NK-92 (cell line): ENCODE measurements around the gene CCDC43.
A peak's percentile ranks its signal among the peaks of the same experiment; 100 is the strongest.
"Not testable (repeated sequence)": the region's sequence is repeated elsewhere in the genome, so short reads cannot be mapped to it uniquely, and the experiment has no call there.

Source experiments
- DNase-seq: peaks from one replicate; lab custom pipeline; 2025; ENCODE audit not compliant: unreplicated experiment; lab: John Stamatoyannopoulos, UW

The CCDC43 gene, protein sequence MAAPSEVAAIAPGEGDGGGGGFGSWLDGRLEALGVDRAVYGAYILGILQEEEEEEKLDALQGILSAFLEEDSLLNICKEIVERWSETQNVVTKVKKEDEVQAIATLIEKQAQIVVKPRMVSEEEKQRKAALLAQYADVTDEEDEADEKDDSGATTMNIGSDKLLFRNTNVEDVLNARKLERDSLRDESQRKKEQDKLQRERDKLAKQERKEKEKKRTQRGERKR

DNA sequence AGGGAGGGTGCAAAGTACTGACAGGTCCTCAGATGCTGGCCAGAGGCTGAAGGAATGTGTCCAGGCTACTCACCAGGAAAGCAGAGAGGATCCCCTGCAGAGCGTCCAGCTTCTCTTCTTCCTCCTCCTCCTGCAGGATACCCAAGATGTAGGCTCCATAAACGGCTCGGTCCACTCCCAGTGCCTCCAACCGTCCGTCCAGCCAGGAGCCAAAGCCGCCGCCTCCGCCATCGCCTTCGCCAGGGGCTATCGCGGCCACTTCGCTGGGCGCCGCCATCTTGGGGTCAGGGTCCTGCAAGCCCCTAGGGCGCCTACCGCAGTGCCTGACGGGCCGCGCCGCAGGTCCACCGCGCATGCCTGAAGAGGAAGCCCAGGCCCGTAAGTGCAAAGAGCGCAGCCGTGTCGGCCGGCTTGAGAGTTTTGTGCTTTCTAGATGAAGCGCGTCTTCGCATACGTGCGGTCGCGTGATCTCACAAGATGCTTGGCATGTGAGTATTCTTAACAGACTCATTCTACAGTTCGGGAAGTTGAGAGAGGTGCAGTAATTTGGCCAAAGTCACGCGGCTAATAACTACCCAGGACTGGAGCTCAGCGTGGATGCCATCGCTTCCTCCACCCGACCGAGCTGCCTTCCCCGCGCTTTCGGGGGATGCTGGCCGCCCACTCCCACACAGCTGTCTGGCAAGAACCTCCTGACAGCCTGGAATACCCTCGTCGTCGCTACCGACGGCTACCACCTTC lies at the start of gene CCDC43:
CCDC43 (minus strand) TSS at position 300 of the 741 bp plus-strand sequence; CDS start at position 277, 23 bp downstream.
- peak; percentile 10 for DNase-seq

DNA sequence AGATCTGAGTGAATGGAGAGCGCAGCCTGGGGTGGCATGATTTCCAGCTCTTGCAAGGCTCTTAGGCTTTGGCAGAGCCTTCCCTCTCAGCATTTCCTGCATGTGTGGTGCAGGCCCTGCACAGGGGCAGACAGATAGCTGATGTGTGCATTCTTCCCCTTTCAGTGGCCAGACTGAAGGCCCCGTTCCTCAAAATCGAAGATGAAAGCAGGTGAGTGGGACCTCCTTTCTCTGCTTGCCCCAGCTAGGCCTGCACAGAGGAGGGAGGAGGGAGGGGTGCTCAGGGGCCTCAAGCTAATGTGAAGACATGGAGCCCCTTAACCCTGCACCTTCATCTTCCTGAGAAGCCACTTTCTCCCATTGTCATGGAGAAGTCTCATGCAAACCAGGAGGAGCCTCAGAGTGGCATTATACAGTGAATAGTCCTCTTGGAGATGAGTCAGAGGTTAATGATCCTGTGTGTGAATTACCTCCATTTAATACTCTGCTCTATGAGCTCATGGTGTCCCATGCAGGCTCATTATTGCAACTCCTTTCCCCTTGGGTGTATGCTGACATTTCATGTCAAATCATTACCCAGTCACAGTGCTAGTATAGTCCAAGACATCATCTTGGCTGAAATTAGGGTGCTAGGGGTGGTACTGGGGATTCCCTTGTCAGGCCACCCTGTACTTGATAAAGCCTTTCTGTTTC lies 48.8 kb upstream of the CCDC43 start:
- no peak for DNase-seq

DNA sequence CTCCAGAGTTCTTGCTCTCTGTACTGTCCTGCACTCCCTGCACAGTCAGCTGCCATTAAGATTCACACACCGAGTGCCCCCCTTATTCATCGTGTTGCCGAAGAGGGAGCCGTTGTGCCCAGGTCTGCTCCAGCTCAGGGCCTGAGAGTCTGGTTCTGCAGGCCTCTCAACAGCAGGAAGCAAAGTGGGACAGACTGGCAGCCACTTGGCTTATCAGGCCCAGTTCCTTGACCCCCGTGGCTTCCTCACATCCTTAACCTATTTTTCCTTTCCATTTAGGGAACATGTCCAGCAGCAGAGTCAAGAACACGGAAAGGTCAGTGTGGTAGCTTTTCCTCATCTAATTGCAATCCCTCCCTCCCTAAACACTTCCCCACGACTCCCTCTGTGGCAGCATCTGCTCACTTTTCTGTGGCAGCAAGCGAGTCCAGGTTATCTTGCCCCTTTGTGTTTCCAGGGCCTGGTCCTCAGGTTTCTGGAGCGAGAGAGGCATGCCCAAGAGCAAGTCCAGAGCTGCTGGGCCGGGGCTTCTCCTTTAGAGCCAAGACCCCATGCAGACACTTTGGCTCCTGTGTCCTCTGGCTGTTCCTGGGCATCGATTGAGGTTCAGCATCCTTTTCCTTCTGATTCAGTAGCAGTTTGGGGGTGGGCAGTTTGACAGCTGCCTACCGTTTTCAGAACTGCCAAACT lies 47.1 kb upstream of the CCDC43 start:
- DNase-seq = no peak

DNA sequence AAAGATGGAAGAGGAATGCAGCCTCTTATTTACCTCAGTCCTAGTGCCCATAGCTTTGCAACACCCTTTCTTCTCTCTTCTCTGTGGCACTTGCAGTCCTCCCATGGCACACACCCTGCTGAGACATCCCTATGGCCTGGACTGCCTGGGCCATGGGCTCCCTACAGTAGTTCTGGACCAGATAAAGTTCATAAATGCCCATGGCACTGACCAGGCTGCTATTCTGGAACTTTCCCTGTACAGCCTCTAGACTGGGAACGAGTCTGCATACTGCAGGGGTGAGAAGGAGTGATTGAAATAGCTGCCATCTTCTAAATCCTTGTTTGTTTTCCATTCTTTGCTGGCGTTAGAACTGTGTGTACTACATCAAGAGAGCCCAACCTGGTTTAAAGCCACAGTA lies 44.7 kb upstream of the CCDC43 start:
- DNase-seq = no peak

DNA sequence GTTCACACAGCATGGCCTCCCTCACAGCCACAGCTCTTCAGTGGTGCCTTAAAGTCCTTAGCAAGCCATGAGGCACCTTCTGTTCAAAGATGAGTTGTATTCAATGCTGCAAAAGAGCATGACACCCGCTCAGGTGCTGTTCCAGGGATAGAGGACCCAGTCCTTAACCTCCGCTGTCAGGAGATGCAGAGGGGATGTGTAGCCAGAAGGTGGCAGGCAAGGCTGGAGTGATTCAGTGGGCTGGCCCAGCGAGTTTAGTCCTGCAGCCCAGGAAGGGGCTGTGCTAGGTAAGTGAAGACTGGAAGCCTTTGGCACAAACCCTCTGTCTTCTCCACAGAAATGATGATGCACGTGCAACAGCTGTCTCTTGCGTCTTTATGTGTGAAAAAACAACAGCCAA lies 44.2 kb upstream of the CCDC43 start:
- no peak for DNase-seq

DNA sequence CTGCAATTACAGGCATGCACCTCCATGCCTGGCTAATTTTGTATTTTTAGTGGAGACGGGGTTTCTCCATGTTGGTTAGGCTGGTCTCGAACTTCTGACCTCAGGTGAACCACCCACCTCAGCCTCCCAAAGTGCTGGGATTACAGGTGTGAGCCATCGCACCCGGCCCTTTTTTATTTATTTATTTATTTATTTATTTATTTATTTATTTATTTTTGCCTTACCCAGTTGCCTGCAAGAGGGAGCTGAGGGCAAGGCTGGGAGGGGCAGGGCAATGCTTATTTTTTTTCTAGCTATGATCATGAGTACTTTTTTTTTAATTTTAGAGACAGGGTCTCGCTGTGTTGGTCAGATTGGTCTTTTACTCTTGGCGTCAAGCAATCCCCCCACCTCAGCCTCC lies 36.5 kb upstream of the CCDC43 start:
- not testable (repeated sequence) for DNase-seq

DNA sequence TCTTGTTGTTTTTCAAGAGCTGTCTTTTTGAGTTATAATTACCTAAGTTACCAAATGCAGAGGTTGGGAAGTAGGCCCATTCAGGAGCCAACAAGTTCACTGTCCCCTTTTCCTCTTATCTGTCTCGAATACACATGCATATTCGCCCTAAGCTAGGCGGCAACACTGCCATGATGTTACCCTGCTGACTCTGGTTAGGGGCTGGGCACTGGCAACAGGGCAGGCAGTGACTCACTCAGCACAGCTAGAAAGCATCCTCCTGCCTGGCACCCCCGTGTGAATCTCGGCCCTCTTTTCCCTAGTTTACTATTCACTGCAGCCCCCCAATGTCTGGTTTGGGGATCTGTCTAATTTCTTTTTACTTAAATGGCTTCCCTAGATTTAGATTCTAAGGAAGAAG lies 32.7 kb upstream of the CCDC43 start:
- no peak for DNase-seq

DNA sequence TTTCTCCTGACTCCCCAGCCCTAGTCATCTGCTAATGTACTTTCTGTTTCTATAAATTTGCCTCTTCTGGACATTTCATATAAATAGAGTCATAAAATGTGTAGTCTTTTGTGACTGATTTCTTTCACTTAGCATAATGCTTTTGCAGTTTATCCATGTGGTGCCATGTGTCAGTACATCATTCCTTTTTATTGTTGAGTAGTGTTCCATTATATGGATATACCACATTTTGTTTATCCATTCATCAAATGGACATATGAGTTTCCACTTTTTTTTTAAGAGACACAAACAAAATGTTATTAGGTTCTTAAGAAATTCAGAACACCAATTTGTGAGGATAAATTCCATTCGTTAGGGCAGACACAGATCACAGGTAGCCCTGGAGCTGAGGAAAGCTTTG lies 29.9 kb upstream of the CCDC43 start:
- DNase-seq = no peak

DNA sequence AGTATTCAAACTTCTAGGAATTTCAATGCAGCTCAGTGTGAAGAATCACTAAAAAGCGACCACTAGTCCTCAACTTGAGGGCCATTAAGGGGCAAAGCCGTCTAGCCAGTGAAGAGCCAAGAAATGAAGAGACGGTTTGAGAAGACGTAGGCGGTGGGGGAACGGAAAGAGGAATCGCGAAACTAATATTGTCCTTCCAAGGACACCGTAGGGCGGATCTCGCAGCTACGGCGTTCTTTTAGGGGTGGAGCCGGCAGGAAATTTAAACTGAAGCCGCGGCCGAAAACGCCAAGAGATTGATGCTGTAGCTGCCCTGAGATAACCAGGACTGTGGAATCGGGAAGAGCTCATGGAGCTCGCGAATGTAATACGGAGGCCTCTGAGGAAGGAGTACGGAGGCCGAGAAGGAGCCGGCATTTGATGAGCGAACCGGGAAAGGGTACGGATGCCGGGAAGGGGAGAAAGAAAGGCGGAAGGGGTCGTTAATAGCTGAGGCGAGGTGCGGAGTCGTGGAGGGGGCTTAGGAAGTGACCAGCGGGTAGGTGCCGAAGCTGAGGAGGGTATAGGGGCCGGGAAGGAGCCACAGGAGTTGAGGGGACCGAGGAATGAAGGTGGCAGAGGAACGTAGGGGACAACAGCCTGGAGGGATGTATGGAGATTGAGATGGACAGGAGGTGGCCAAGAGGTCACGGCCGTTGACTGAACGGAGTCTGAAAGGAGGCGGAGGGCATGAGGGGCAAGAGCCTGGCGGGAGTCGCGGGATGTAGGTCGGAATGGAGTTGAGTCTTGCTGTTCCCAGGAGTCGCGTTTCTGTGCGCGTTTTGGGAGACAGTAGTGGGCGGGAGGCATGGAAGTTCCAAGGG lies 19.1 kb upstream of the CCDC43 start, which contains the start of gene DBF4B:
DBF4B (plus strand) TSS at position 265 of the 863 bp plus-strand sequence; CDS start at position 421, 156 bp downstream.
- DNase-seq = peak; percentile 6

DNA sequence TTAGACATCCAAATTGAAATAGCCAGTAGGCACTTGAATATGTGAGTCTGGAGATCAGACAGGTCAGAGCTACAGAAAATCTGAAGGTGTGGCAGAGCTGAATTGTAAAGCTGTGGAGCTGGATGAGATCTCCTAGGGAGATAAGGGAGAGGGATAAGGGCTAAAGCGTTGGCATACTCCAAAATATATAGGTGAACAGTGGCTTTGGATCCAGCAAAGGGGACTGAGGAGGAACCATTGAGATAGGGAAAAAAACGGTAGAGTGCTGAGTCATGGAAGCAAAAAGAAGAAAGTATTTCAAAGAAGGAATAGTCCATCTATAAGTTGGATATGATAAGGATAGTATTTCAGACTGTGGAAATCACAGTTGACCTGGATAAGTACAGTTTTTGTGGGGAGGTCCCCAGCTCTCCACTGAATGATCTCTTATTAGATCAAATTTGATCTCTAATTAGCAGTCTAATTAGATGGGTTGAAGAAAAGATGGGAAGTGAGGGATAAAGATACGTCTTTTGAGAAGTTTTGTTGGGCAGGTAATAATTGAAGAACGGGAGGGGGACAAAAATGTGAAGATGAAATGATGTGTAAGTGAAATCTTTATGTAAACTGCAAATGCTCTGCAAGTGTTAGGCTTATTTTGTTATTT lies 18.3 kb upstream of the CCDC43 start:
- DNase-seq = no peak

DNA sequence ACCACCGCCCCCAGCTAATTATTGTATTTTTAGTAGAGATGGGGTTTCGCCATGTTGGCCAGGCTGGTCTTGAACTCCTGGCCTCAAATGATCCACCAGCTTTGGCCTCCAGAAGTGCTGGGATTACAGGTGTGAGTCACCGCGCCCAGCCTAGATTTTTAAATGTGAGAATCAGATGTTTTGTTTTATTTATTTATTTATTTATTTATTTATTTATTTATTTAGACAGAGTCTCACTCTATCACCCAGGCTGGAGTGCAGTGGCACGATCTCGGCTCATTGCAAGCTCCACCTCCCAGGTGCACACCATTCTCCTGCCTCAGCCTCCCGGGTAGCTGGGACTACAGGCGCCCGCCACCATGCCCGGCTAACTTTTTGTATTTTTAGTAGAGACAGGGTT lies 10.7 kb upstream of the CCDC43 start:
- DNase-seq = not testable (repeated sequence)

DNA sequence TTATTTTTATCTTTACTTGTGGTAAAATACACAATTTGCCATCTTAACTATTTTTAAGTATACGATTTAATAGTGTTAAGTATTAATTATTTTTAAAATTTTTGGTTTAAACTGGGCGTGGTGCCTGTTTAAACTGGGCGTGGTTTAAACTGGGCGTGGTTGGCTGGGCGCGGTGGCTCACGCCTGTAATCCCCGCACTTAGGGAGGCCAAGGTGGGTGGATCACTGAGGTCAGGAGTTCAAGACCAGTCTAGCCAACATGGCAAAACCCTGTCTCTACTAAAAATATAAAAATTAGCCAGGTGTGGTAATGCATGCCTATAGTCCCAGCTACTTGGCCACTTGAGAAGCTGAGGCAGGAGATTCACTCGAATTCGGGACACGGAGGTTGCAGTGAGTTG lies 4.0 kb upstream of the CCDC43 start:
- no peak for DNase-seq

DNA sequence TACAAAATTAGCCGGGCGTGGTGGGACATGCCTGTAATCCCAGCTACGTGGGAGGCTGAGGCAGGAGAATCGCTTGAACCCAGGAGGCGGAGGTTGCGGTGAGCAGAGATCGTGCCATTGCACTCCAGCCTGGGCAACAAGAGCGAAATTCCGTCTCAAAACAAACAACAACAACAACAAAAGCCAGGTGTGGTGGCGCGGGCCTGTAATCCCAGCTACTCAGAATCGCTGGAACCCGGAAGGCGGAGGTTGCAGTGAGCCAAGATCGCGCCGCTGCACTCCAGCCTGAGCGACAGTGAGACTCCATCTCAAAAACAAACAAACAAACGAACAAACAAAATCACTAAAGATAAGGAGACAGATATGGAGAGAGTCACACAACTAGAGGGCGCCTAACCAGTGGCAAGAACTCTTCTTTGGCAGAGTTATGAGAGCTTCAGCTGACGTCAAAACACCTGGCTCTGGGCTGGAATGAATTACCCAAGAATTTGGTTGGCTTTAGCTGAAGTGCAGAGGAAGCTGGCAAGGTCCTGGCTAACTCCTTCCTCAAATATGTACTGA lies 1.2 kb upstream of the CCDC43 start:
- not testable (repeated sequence) for DNase-seq

DNA sequence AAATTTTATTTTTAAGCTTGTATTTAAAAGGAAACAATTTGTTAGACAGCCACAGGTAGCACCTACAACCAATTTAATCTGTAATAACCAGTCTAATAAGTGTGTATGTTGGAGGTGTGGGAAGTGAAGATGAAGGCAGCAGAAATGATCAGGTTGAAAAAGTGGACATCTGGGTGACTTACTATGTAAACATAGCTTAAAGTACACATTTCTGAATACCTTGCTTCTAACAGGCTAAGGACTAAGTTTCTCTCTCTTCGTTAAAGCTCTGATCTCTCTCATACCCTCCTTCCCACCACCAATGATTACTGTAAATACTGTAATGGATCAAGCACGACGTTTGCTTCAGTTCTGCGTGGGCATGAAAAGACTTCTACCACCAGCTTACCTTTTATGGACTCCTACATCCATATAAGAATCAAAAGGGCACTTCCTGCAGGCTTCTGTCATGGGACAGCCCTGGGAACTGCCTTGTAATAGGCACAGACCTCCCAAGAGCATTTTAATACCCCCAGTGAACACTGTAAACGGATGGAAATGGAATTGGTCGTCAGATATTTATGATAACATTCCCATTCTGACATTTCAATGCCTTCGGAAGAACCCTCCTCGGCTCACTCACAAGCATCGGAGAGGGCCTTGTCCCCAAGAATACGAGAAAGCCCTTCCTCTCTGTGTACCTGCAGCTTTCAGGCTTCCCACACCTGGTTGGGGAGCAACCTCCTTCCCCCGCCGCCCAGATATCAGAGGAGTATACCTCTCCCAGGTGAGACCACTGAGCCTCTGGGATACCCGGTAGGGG lies 700 bp downstream of the CCDC43 start:
- no peak for DNase-seq

DNA sequence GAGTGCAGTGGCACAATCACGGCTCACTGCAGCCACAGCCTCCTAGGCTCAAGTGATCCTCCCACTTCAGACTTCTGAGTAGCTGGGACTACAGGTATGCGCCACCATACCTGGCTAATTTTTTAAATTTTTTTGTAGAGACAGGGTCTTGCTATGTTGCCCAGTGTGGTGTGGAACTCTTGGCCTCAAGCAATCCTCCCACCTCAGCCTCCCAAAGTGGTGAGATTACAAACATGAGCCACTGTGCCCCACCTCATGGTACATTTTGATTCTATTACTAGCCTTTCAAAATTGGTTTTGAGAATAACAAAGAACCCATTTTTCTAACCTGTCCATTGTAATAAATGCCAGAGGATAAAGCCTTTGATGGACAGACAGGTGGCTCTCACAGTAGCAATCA lies 1.4 kb downstream of the CCDC43 start:
- no peak for DNase-seq

DNA sequence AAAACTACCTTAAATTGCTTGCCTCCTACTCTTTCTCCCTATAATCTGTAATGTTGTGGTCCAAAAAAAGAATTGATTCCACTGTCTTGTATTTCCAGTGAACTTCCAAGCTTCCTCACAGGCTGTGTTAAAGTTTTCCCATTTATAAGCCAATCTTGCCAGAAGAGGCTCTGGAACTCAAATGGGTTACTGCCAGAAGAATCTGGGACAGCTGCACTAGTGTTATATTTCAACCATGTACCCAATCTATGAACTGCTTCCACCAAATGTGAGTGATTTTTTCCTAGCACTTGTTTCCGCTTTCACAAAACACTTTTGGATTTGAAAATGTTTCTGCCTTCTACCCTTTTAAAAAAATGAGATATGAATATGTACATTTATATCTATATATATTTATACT lies 1.8 kb downstream of the CCDC43 start:
- no peak for DNase-seq

DNA sequence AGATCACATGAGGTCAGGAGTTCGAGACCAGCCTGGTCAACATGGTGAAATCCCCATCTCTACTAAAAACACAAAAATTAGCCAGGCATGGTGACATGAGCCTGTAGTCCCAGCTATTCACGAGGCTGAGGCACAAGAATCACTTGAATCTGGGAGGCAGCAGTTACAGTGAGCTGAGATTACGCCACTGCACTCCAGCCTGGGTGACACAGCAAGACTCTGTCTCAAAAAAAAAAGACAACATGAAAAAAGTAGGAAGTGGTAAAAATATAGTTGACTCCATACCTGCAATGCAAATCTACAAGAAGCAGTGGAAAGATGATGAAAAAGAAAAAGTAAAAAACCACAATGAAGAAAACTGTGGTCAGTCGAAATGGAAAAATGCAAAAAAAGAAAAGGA lies 6.3 kb downstream of the CCDC43 start:
- DNase-seq = not testable (repeated sequence)

DNA sequence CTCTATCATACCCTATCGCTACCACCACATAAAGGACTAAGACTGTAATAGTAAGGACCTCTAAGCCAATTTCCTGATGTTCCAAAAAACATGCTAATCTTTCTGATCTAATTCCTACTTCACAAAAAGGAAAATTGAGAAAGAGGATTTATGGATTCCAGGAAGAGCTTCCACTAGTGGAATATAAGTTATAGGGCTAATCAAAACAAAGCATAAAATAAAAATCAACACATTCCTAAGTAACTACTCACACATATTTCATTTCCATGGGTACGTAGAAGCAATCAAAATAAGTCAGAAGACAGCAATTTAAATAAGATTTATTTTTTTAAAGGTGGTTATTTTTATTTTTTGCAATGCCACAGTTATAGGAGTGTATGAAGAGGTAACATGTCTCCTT lies 12.4 kb downstream of the CCDC43 start:
- no peak for DNase-seq

DNA sequence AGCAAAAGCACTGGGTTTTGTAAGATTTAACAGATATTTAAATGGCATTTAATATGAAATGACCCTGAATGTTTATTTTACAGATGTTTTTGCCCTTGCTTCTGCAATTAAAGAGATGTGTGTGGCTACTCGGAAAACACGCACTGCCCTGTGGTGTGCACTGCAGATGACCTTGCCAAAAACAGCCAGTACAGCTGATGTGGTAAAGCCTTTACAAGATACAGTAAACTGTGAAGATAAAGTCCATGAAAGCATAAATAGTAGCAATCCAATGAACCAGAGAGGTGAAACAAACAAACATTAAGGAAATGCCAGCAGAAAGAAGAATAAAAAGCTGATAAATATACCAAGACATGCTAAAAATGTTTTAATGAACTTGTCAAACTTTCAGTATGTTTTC lies 15.7 kb downstream of the CCDC43 start:
- DNase-seq = no peak
